ENCODE results near the gene ACE2.

ACE2 gene

GRCh38 chrX:15567886-15568616 lies 32.7 kb downstream of the ACE2 start:
- Histone ChIP-seq H3K36me3 (ENCODE audit: control insufficient read depth, insufficient read depth, low read length) (no peaks in the 10 kb centered on the region), H3K9ac (ENCODE audit: low read length) (no peak overlapping the region), H3K27ac (ENCODE audit: low read depth, low read length) (no peak overlapping the region), H3K4me1 (ENCODE audit: control insufficient read depth, insufficient read depth, low read length) (no peaks in the 10 kb centered on the region), H3K27me3 (ENCODE audit: control insufficient read depth, insufficient read depth, low read length) (no peaks in the 10 kb centered on the region), H3K4me3 (ENCODE audit: low read length) (no peak overlapping the region)

- H3K27ac ChIP-seq (ENCODE audit: low read depth, low read length) = no peak overlapping the region
- H3K4me3 ChIP-seq (ENCODE audit: low read length) = no peak overlapping the region
- no peaks in the 10 kb centered on the region for H3K4me1 ChIP-seq (ENCODE audit: control insufficient read depth, insufficient read depth, low read length)
- no peaks in the 10 kb centered on the region for H3K36me3 ChIP-seq (ENCODE audit: control insufficient read depth, insufficient read depth, low read length)
- H3K27me3 ChIP-seq (ENCODE audit: control insufficient read depth, insufficient read depth, low read length) = no peaks in the 10 kb centered on the region
- no peak overlapping the region for H3K9ac ChIP-seq (ENCODE audit: low read length)
Measured at GRCh38 chrX:15567267-15567666, 33.5 kb downstream of the ACE2 start.

- Histone ChIP-seq H3K4me3 (ENCODE audit: low read length) (no peak overlapping the region), H3K4me1 (ENCODE audit: control insufficient read depth, insufficient read depth, low read length) (no peaks in the 10 kb centered on the region), H3K36me3 (ENCODE audit: control insufficient read depth, insufficient read depth, low read length) (no peaks in the 10 kb centered on the region), H3K9ac (ENCODE audit: low read length) (no peak overlapping the region), H3K27me3 (ENCODE audit: control insufficient read depth, insufficient read depth, low read length) (no peaks in the 10 kb centered on the region), H3K27ac (ENCODE audit: low read depth, low read length) (no peak overlapping the region)
Measured at GRCh38 chrX:15566244-15566643, 34.5 kb downstream of the ACE2 start.

- H3K4me1 ChIP-seq (ENCODE audit: control insufficient read depth, insufficient read depth, low read length) = no peaks in the 10 kb centered on the region
- no peaks in the 10 kb centered on the region for H3K36me3 ChIP-seq (ENCODE audit: control insufficient read depth, insufficient read depth, low read length)
- H3K4me3 ChIP-seq (ENCODE audit: low read length) = no peak overlapping the region
- H3K27ac ChIP-seq (ENCODE audit: low read depth, low read length) = no peak overlapping the region
- no peaks in the 10 kb centered on the region for H3K27me3 ChIP-seq (ENCODE audit: control insufficient read depth, insufficient read depth, low read length)
- no peak overlapping the region for H3K9ac ChIP-seq (ENCODE audit: low read length)
Measured at GRCh38 chrX:15564981-15565579, 35.7 kb downstream of the ACE2 start.

- Histone ChIP-seq H3K9ac (ENCODE audit: low read length) (no peak overlapping the region), H3K36me3 (ENCODE audit: control insufficient read depth, insufficient read depth, low read length) (no peaks in the 10 kb centered on the region), H3K27me3 (ENCODE audit: control insufficient read depth, insufficient read depth, low read length) (no peaks in the 10 kb centered on the region), H3K4me1 (ENCODE audit: control insufficient read depth, insufficient read depth, low read length) (no peaks in the 10 kb centered on the region), H3K27ac (ENCODE audit: low read depth, low read length) (no peak overlapping the region), H3K4me3 (ENCODE audit: low read length) (no peak overlapping the region)
Measured at GRCh38 chrX:15563056-15563455, 37.7 kb downstream of the ACE2 start.

GRCh38 chrX:15560924-15561323 lies 39.8 kb downstream of the ACE2 start:
- H3K27me3 ChIP-seq (ENCODE audit: control insufficient read depth, insufficient read depth, low read length) = no peaks in the 10 kb centered on the region
- no peak overlapping the region for H3K27ac ChIP-seq (ENCODE audit: low read depth, low read length)
- no peak overlapping the region for H3K4me3 ChIP-seq (ENCODE audit: low read length)

GRCh38 chrX:15559227-15559626 lies 41.5 kb downstream of the ACE2 start:
- Histone ChIP-seq H3K36me3 (ENCODE audit: control insufficient read depth, insufficient read depth, low read length) (no peaks in the 10 kb centered on the region), H3K4me3 (ENCODE audit: low read length) (no peak overlapping the region), H3K4me1 (ENCODE audit: control insufficient read depth, insufficient read depth, low read length) (no peaks in the 10 kb centered on the region), H3K27me3 (ENCODE audit: control insufficient read depth, insufficient read depth, low read length) (no peaks in the 10 kb centered on the region), H3K9ac (ENCODE audit: low read length) (no peak overlapping the region), H3K27ac (ENCODE audit: low read depth, low read length) (no peak overlapping the region)

More at GRCh38 chrX:15560924-15561323, 39.8 kb downstream of the ACE2 start:
- H3K36me3 ChIP-seq (ENCODE audit: control insufficient read depth, insufficient read depth, low read length) = no peaks in the 10 kb centered on the region
- H3K9ac ChIP-seq (ENCODE audit: low read length) = no peak overlapping the region
- H3K4me1 ChIP-seq (ENCODE audit: control insufficient read depth, insufficient read depth, low read length) = no peaks in the 10 kb centered on the region

- no peaks in the 10 kb centered on the region for H3K36me3 ChIP-seq (ENCODE audit: control insufficient read depth, insufficient read depth, low read length)
- no peaks in the 10 kb centered on the region for H3K27me3 ChIP-seq (ENCODE audit: control insufficient read depth, insufficient read depth, low read length)
- H3K9ac ChIP-seq (ENCODE audit: low read length) = no peak overlapping the region
- no peak overlapping the region for H3K4me3 ChIP-seq (ENCODE audit: low read length)
- H3K27ac ChIP-seq (ENCODE audit: low read depth, low read length) = no peak overlapping the region
- no peaks in the 10 kb centered on the region for H3K4me1 ChIP-seq (ENCODE audit: control insufficient read depth, insufficient read depth, low read length)
Measured at GRCh38 chrX:15549189-15550012, 51.4 kb downstream of the ACE2 start.

GRCh38 chrX:15547356-15547755 lies 53.4 kb downstream of the ACE2 start:
- Histone ChIP-seq H3K36me3 (ENCODE audit: control insufficient read depth, insufficient read depth, low read length) (no peaks in the 10 kb centered on the region), H3K27me3 (ENCODE audit: control insufficient read depth, insufficient read depth, low read length) (no peaks in the 10 kb centered on the region), H3K4me3 (ENCODE audit: low read length) (no peak overlapping the region), H3K9ac (ENCODE audit: low read length) (no peak overlapping the region), H3K27ac (ENCODE audit: low read depth, low read length) (no peak overlapping the region), H3K4me1 (ENCODE audit: control insufficient read depth, insufficient read depth, low read length) (no peaks in the 10 kb centered on the region)

GRCh38 chrX:15546745-15547144 lies 54.0 kb downstream of the ACE2 start:
- H3K27ac ChIP-seq (ENCODE audit: low read depth, low read length) = no peak overlapping the region

GRCh38 chrX:15530318-15530717 lies 70.4 kb downstream of the ACE2 start:
- H3K9ac ChIP-seq (ENCODE audit: low read length) = no peak overlapping the region
- H3K27me3 ChIP-seq (ENCODE audit: control insufficient read depth, insufficient read depth, low read length) = no peaks in the 10 kb centered on the region
- no peak overlapping the region for H3K4me3 ChIP-seq (ENCODE audit: low read length)

More at GRCh38 chrX:15546745-15547144, 54.0 kb downstream of the ACE2 start:
- Histone ChIP-seq H3K36me3 (ENCODE audit: control insufficient read depth, insufficient read depth, low read length) (no peaks in the 10 kb centered on the region), H3K4me1 (ENCODE audit: control insufficient read depth, insufficient read depth, low read length) (no peaks in the 10 kb centered on the region), H3K4me3 (ENCODE audit: low read length) (no peak overlapping the region), H3K27me3 (ENCODE audit: control insufficient read depth, insufficient read depth, low read length) (no peaks in the 10 kb centered on the region), H3K9ac (ENCODE audit: low read length) (no peak overlapping the region)

GRCh38 chrX:15529165-15529564 lies 71.6 kb downstream of the ACE2 start:
- Histone ChIP-seq H3K4me1 (ENCODE audit: control insufficient read depth, insufficient read depth, low read length) (no peaks in the 10 kb centered on the region), H3K27me3 (ENCODE audit: control insufficient read depth, insufficient read depth, low read length) (no peaks in the 10 kb centered on the region), H3K4me3 (ENCODE audit: low read length) (no peak overlapping the region), H3K36me3 (ENCODE audit: control insufficient read depth, insufficient read depth, low read length) (no peaks in the 10 kb centered on the region), H3K27ac (ENCODE audit: low read depth, low read length) (no peak overlapping the region), H3K9ac (ENCODE audit: low read length) (no peak overlapping the region)

More at GRCh38 chrX:15530318-15530717, 70.4 kb downstream of the ACE2 start:
- no peak overlapping the region for H3K27ac ChIP-seq (ENCODE audit: low read depth, low read length)
- H3K36me3 ChIP-seq (ENCODE audit: control insufficient read depth, insufficient read depth, low read length) = no peaks in the 10 kb centered on the region
- no peaks in the 10 kb centered on the region for H3K4me1 ChIP-seq (ENCODE audit: control insufficient read depth, insufficient read depth, low read length)

Data from rectal smooth muscle tissue (tissue), 1 donor.